OCI-LY3 (cell line): ENCODE results near the gene FCHSD2.
"Not testable (repeated sequence)": the region's sequence is repeated elsewhere in the genome, so short reads cannot be mapped to it uniquely, and the experiment has no call there.

Source experiments
- H2AFZ ChIP-seq: fragments of 200-600, 300-600 bp; shearing (Covaris generic); 2 replicates; pipeline ENCODE4 v1.6.0; 2014; ENCODE audit warnings: antibody characterized with exemption, low read depth, low read length
- H3K27ac ChIP-seq: fragments of 200-600, 300-600 bp; sonication (generic); 2 replicates; pipeline ENCODE4 v1.5.1; 2014; ENCODE audit warnings: mild to moderate bottlenecking, low read length, moderate library complexity, mixed read lengths
- H3K27me3 ChIP-seq: fragments of 200-600, 300-600 bp; sonication (generic); 2 replicates; pipeline ENCODE4 v1.6.1; 2014; ENCODE audit warnings: low read depth, low read length, mixed read lengths
- H3K36me3 ChIP-seq: fragments of 200-600, 300-600 bp; sonication (generic); replicated peaks from 2 replicates; pipeline ENCODE3; 2014; ENCODE audit warnings: low read depth, low read length, mixed read lengths
- H3K4me1 ChIP-seq: fragments of 300-600, 200-600 bp; sonication (generic); 2 replicates; pipeline ENCODE4 v1.6.1; 2014; ENCODE audit warnings: low read length, mixed read lengths
- H3K4me2 ChIP-seq: fragments of 200-600, 300-600 bp; sonication (generic); 2 replicates; pipeline ENCODE4 v1.6.1; 2014; ENCODE audit warnings: low read length, mixed read lengths
- H3K4me3 ChIP-seq: fragments of 300-600, 200-600 bp; sonication (generic); 2 replicates; pipeline ENCODE4 v1.5.1; 2014; ENCODE audit warnings: antibody characterized with exemption, mild to moderate bottlenecking, low read length, moderate library complexity
- H3K79me2 ChIP-seq: fragments of 300-600, 200-600 bp; shearing (Covaris generic); 2 replicates; pipeline ENCODE4 v1.6.1; 2014; ENCODE audit warnings: mild to moderate bottlenecking, low read length, mixed read lengths
- H3K9ac ChIP-seq: fragments of 300-600, 200-600 bp; shearing (Covaris generic); 2 replicates; pipeline ENCODE4 v1.6.0; 2014; ENCODE audit warnings: mild to moderate bottlenecking, low read length, moderate library complexity
- H3K9me3 ChIP-seq: fragments of 200-600, 300-600 bp; shearing (Covaris generic); 2 replicates; pipeline ENCODE4 v1.6.1; 2014; ENCODE audit warnings: low read length, mixed read lengths; ENCODE audit not compliant: insufficient read depth
- H4K20me1 ChIP-seq: fragments of 200-600, 300-600 bp; sonication (generic); 2 replicates; pipeline ENCODE4 v1.6.1; 2016; ENCODE audit warnings: low read length, mixed read lengths; ENCODE audit not compliant: insufficient read depth
- EZH2phosphoT487 ChIP-seq: fragments of 200-600 bp; shearing (Covaris generic); IDR thresholded peaks from 2 replicates; pipeline ENCODE4 v1.6.1; 2018; ENCODE audit warnings: antibody characterized with exemption, mixed run types, low read depth
- TF ChIP-seq, protein P1 (sequence below): fragments of 200-600, 300-600 bp; sonication (generic); IDR thresholded peaks from 2 replicates; pipeline ENCODE4 v1.5.1; 2014; ENCODE audit warnings: antibody characterized with exemption, low read length, low read depth

FCHSD2 gene

GRCh38 chr11:73028611-73029010, 113.5 kb downstream of the FCHSD2 start:
- Histone ChIP-seq H3K36me3 (peaks cover 84% of the 10 kb centered on the region), H3K27ac (peak overlapping the region; percentile 84), H3K4me1 (peaks cover 31% of the 10 kb centered on the region), H4K20me1 (peaks cover 88% of the 10 kb centered on the region), H3K9ac (no peak overlapping the region), H2AFZ (no peak overlapping the region), H3K4me2 (no peak overlapping the region), H3K79me2 (peaks cover 100% of the 10 kb centered on the region), H3K27me3 (no peaks in the 10 kb centered on the region), H3K9me3 (peaks cover 29% of the 10 kb centered on the region; the same call in 1 of the 2 replicates), H3K4me3 (no peak overlapping the region)
- no peak for TF ChIP-seq EZH2phosphoT487
- TF ChIP-seq, protein P1, sequence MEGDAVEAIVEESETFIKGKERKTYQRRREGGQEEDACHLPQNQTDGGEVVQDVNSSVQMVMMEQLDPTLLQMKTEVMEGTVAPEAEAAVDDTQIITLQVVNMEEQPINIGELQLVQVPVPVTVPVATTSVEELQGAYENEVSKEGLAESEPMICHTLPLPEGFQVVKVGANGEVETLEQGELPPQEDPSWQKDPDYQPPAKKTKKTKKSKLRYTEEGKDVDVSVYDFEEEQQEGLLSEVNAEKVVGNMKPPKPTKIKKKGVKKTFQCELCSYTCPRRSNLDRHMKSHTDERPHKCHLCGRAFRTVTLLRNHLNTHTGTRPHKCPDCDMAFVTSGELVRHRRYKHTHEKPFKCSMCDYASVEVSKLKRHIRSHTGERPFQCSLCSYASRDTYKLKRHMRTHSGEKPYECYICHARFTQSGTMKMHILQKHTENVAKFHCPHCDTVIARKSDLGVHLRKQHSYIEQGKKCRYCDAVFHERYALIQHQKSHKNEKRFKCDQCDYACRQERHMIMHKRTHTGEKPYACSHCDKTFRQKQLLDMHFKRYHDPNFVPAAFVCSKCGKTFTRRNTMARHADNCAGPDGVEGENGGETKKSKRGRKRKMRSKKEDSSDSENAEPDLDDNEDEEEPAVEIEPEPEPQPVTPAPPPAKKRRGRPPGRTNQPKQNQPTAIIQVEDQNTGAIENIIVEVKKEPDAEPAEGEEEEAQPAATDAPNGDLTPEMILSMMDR = no peak

DNA sequence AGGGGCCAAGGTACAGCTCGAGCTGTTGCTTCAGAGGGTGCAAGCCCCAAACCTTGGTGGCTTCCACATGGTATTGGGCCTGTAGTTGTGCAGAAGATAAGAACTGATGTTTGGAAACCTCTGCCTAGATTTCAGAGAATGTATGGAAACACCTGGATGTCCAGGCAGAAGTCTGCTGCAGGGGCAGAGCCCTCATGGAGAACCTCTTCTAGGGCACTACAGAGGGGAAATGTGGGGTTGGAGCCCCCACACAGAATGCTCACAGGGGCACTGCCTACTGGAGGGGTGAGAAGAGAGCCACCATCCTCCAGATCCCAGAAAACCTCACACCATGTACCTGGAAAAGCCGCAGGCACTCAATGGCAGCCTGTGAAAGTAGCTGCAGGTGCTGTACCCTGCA, 114.3 kb downstream of the FCHSD2 start:
- H3K27me3 ChIP-seq, H3K9ac ChIP-seq, H2AFZ ChIP-seq: not testable (repeated sequence)
- Histone ChIP-seq H3K27ac (peak overlapping the region; percentile 84), H3K79me2 (peaks cover 100% of the 10 kb centered on the region), H3K9me3 (peaks cover 29% of the 10 kb centered on the region; the same call in 1 of the 2 replicates), H3K4me3 (peak overlapping the region; percentile 15; the same call in 1 of the 2 replicates), H3K36me3 (peaks cover 87% of the 10 kb centered on the region), H3K4me1 (peaks cover 31% of the 10 kb centered on the region), H4K20me1 (peaks cover 90% of the 10 kb centered on the region), H3K4me2 (peak overlapping the region; percentile 38)

- peaks cover 21% of the 10 kb centered on the region; the same call in 1 of the 2 replicates for H3K9me3 ChIP-seq
- no peak overlapping the region for H3K9ac ChIP-seq
- H3K36me3 ChIP-seq = peaks cover 69% of the 10 kb centered on the region
- peaks cover 30% of the 10 kb centered on the region for H3K4me1 ChIP-seq
- peaks cover 90% of the 10 kb centered on the region for H4K20me1 ChIP-seq
- no peaks in the 10 kb centered on the region for H3K27me3 ChIP-seq
- no peak overlapping the region for H3K4me2 ChIP-seq
- no peak overlapping the region for H3K4me3 ChIP-seq
- peaks cover 100% of the 10 kb centered on the region for H3K79me2 ChIP-seq
- TF ChIP-seq, protein P1 = no peak
- no peak for TF ChIP-seq EZH2phosphoT487
- H3K27ac ChIP-seq = no peak overlapping the region
- H2AFZ ChIP-seq = no peak overlapping the region
Observed at GRCh38 chr11:73024639-73025038, 117.5 kb downstream of the FCHSD2 start.

GRCh38 chr11:73019996-73020395, 122.1 kb downstream of the FCHSD2 start:
- H2AFZ ChIP-seq = no peak overlapping the region
- H3K9ac ChIP-seq = no peak overlapping the region
- TF ChIP-seq, protein P1 = no peak
- TF ChIP-seq EZH2phosphoT487 = no peak
- no peaks in the 10 kb centered on the region for H3K9me3 ChIP-seq
- no peak overlapping the region for H3K27ac ChIP-seq
- H4K20me1 ChIP-seq = peaks cover 90% of the 10 kb centered on the region
- H3K4me2 ChIP-seq = no peak overlapping the region
- peaks cover 22% of the 10 kb centered on the region for H3K4me1 ChIP-seq
- no peaks in the 10 kb centered on the region for H3K27me3 ChIP-seq
- H3K4me3 ChIP-seq = no peak overlapping the region
- H3K36me3 ChIP-seq = peaks cover 42% of the 10 kb centered on the region
- peaks cover 100% of the 10 kb centered on the region for H3K79me2 ChIP-seq

GRCh38 chr11:73019449-73019848, 122.7 kb downstream of the FCHSD2 start:
- Histone ChIP-seq H3K27me3 (no peaks in the 10 kb centered on the region), H4K20me1 (peaks cover 90% of the 10 kb centered on the region), H2AFZ (no peak overlapping the region), H3K4me2 (no peak overlapping the region), H3K27ac (no peak overlapping the region), H3K4me3 (no peak overlapping the region), H3K4me1 (peaks cover 22% of the 10 kb centered on the region), H3K9me3 (no peaks in the 10 kb centered on the region), H3K36me3 (peaks cover 41% of the 10 kb centered on the region), H3K79me2 (peaks cover 100% of the 10 kb centered on the region), H3K9ac (no peak overlapping the region)
- TF ChIP-seq EZH2phosphoT487 = no peak
- TF ChIP-seq, protein P1 = no peak
